NCI-H2171 (cell line): Measurements from ENCODE around the gene HSD17B3.
"Not testable (repeated sequence)": the region's sequence is repeated elsewhere in the genome, so short reads cannot be mapped to it uniquely, and the experiment has no call there.

Source experiments
- DNase-seq: peaks from one replicate; lab custom pipeline; 2025; lab: John Stamatoyannopoulos, UW

Gene HSD17B3

GRCh38 chr9:96236337-96236736, 65.6 kb downstream of the HSD17B3 start:
- DNase-seq: not testable (repeated sequence)

GRCh38 chr9:96232539-96233241, 69.3 kb downstream of the HSD17B3 start:
- DNase-seq: peak; percentile 6

GRCh38 chr9:96232164-96232538, 69.8 kb downstream of the HSD17B3 start:
- DNase-seq: no peak

GRCh38 chr9:96230002-96230401, 72.0 kb downstream of the HSD17B3 start:
- no peak for DNase-seq

- no peak for DNase-seq
Measured at GRCh38 chr9:96222132-96222531, 79.8 kb downstream of the HSD17B3 start.

GRCh38 chr9:96219900-96220257, 82.1 kb downstream of the HSD17B3 start:
- no peak for DNase-seq

GRCh38 chr9:96219026-96219899, 82.7 kb downstream of the HSD17B3 start:
- DNase-seq: peak; percentile 54

- DNase-seq: peak; percentile 72
Measured at GRCh38 chr9:96217754-96218693, 84.0 kb downstream of the HSD17B3 start.

- no peak for DNase-seq
Measured at GRCh38 chr9:96217294-96217707, 84.7 kb downstream of the HSD17B3 start.

- no peak for DNase-seq
Measured at GRCh38 chr9:96216583-96216982, 85.4 kb downstream of the HSD17B3 start.

- DNase-seq: no peak
Measured at GRCh38 chr9:96215841-96216240, 86.1 kb downstream of the HSD17B3 start.

GRCh38 chr9:96214635-96215034, 87.3 kb downstream of the HSD17B3 start:
- DNase-seq: no peak

- no peak for DNase-seq
Measured at GRCh38 chr9:96209407-96210271, 92.3 kb downstream of the HSD17B3 start.

- no peak for DNase-seq
Measured at GRCh38 chr9:96206156-96206751, 95.7 kb downstream of the HSD17B3 start.

GRCh38 chr9:96204853-96205252, 97.1 kb downstream of the HSD17B3 start:
- DNase-seq: no peak

- DNase-seq: peak; percentile 89
Measured at GRCh38 chr9:96203867-96204501, 98.0 kb downstream of the HSD17B3 start.

- no peak for DNase-seq
Measured at GRCh38 chr9:96202971-96203780, 98.8 kb downstream of the HSD17B3 start.

- DNase-seq: no peak
Measured at GRCh38 chr9:96201140-96201539, 100.8 kb downstream of the HSD17B3 start.

- no peak for DNase-seq
Measured at GRCh38 chr9:96199006-96199405, 103.0 kb downstream of the HSD17B3 start.
